ENCODE measurements around the gene HIRIP3.

The HIRIP3 gene

DNA sequence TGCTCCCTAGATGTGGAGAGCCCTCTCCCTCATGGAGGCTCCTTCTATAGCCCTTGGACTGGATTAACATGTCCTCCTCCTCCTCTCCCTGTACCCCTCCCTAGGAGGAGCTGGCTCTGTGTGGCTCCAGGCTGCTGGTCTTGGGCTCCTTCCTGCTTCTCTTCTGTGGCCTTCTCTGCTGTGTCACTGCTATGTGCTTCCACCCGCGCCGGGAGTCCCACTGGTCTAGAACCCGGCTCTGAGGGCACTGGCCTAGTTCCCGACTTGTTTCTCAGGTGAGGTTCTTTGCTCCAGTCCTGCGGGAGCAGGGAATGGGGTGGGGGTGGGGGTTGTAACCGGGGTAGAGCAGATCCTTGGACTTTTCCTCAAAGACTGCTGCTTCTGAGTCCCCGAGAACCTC is 24.1 kb downstream of the HIRIP3 start:
- TF ChIP-seq CREB1 (IDR thresholded peaks at IDR 0.05; ENCODE audit: low read depth) (no peak), YY1 (IDR thresholded peaks at IDR 0.05; ENCODE audit: low read depth) (no peak), RAD21 (IDR thresholded peaks at IDR 0.05; ENCODE audit: low read depth) (no peak), FOXM1 (IDR thresholded peaks at IDR 0.05; ENCODE audit: borderline replicate concordance, low read depth) (no peak), TCF12 (IDR thresholded peaks at IDR 0.05; ENCODE audit: low read depth) (no peak)

DNA sequence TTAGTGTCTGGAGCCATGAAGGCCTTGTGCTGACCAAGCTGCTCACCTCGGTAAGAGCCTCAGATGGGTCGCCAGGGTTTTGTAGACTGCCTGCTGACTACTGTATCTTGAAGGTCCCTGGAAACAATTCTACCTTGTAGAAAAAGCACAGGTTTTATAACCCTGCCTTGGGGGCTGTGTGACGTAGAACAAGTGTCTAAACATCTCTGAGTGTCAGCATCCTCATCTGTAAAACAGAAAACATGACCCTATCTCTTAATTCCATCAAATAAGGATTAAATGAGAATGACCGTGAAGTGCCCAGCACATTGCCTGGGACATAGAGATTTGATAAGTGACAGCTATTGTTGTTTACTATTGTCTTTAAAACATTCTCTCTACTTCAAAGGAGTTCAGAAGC is 27.2 kb downstream of the HIRIP3 start:
- TF ChIP-seq EGR1 (IDR thresholded peaks at IDR 0.05) (no peak), REST (IDR thresholded peaks at IDR 0.05; ENCODE audit: low read depth) (no peak), NFIC (IDR thresholded peaks at IDR 0.05) (no peak), CEBPB (IDR thresholded peaks at IDR 0.05) (no peak), YY1 (IDR thresholded peaks at IDR 0.05; ENCODE audit: low read depth) (no peak), TAF1 (IDR thresholded peaks at IDR 0.05; ENCODE audit: low read depth) (no peak), USF1 (IDR thresholded peaks at IDR 0.05) (no peak), TEAD4 (IDR thresholded peaks at IDR 0.05) (no peak), CREB1 (IDR thresholded peaks at IDR 0.05; ENCODE audit: low read depth) (no peak), EP300 (IDR thresholded peaks at IDR 0.05; ENCODE audit: borderline replicate concordance) (no peak), ZBTB7A (IDR thresholded peaks at IDR 0.05; ENCODE audit: low read depth) (no peak), FOXM1 (IDR thresholded peaks at IDR 0.05; ENCODE audit: borderline replicate concordance, low read depth) (no peak), TCF12 (IDR thresholded peaks at IDR 0.05; ENCODE audit: low read depth) (no peak), RAD21 (IDR thresholded peaks at IDR 0.05; ENCODE audit: low read depth) (no peak)
- TF ChIP-seq, protein P1, sequence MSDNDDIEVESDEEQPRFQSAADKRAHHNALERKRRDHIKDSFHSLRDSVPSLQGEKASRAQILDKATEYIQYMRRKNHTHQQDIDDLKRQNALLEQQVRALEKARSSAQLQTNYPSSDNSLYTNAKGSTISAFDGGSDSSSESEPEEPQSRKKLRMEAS (IDR thresholded peaks at IDR 0.05) = no peak

DNA sequence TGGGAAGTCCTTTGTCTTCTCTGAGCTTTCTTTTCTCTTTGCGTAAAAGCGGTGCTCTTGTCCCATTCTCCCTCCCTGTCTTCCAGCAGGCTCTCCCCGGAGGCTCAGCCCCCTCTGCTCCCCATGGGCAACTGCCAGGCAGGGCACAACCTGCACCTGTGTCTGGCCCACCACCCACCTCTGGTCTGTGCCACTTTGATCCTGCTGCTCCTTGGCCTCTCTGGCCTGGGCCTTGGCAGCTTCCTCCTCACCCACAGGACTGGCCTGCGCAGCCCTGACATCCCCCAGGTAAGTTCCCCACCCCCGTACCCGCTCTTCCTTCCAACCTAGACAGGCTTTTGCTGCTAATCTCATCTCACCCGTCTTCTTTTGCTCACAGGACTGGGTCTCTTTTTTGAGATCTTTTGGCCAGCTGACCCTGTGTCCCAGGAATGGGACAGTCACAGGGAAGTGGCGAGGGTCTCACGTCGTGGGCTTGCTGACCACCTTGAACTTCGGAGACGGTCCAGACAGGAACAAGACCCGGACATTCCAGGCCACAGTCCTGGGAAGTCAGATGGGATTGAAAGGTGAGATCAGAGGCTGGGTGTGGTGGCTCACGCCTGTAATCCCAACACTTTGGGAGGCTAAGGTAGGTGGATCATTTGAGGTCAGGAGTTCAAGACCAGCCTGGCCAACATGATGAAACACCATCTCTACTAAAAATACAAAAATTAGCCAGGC is 32.2 kb downstream of the HIRIP3 start:
- no peak for TF ChIP-seq RAD21 (IDR thresholded peaks at IDR 0.05; ENCODE audit: low read depth)
- TF ChIP-seq, protein P1 (IDR thresholded peaks at IDR 0.05) = no peak
- TF ChIP-seq CREB1 (IDR thresholded peaks at IDR 0.05; ENCODE audit: low read depth) = no peak
- no peak for TF ChIP-seq YY1 (IDR thresholded peaks at IDR 0.05; ENCODE audit: low read depth)
- no peak for TF ChIP-seq TEAD4 (IDR thresholded peaks at IDR 0.05)
- no peak for TF ChIP-seq EP300 (IDR thresholded peaks at IDR 0.05; ENCODE audit: borderline replicate concordance)
- no peak for TF ChIP-seq TAF1 (IDR thresholded peaks at IDR 0.05; ENCODE audit: low read depth)
- no peak for TF ChIP-seq USF1 (IDR thresholded peaks at IDR 0.05)
- TF ChIP-seq NFIC (IDR thresholded peaks at IDR 0.05) = no peak
- no peak for TF ChIP-seq REST (IDR thresholded peaks at IDR 0.05; ENCODE audit: low read depth)
- TF ChIP-seq TCF12 (IDR thresholded peaks at IDR 0.05; ENCODE audit: low read depth) = no peak
- TF ChIP-seq FOXM1 (IDR thresholded peaks at IDR 0.05; ENCODE audit: borderline replicate concordance, low read depth) = no peak
- no peak for TF ChIP-seq EGR1 (IDR thresholded peaks at IDR 0.05)
- TF ChIP-seq ZBTB7A (IDR thresholded peaks at IDR 0.05; ENCODE audit: low read depth) = no peak
- no peak for TF ChIP-seq CEBPB (IDR thresholded peaks at IDR 0.05)

- TF ChIP-seq TEAD4 (IDR thresholded peaks at IDR 0.05) = no peak
- TF ChIP-seq FOXM1 (IDR thresholded peaks at IDR 0.05; ENCODE audit: borderline replicate concordance, low read depth) = no peak
- TF ChIP-seq TAF1 (IDR thresholded peaks at IDR 0.05; ENCODE audit: low read depth) = no peak
- no peak for TF ChIP-seq EP300 (IDR thresholded peaks at IDR 0.05; ENCODE audit: borderline replicate concordance)
- no peak for TF ChIP-seq REST (IDR thresholded peaks at IDR 0.05; ENCODE audit: low read depth)
- TF ChIP-seq ZBTB7A (IDR thresholded peaks at IDR 0.05; ENCODE audit: low read depth) = no peak
- TF ChIP-seq USF1 (IDR thresholded peaks at IDR 0.05) = no peak
- TF ChIP-seq YY1 (IDR thresholded peaks at IDR 0.05; ENCODE audit: low read depth) = no peak
- no peak for TF ChIP-seq NFIC (IDR thresholded peaks at IDR 0.05)
Measured at GRCh38 chr16:29962344-29962994, 32.9 kb downstream of the HIRIP3 start.
